HG03196 (cell line): ENCODE data around the gene CLCN4.
A peak's percentile ranks its signal among the peaks of the same experiment; 100 is the strongest.

Experiments used
- ATAC-seq: cut with Tn5 transposase; IDR thresholded peaks from one replicate; pipeline ENCODE4 v1.9.1; 2021; ENCODE audit not compliant: unreplicated experiment

The CLCN4 gene

GRCh38 chrX:10156199-10157031 is at the start of gene CLCN4:
Gene CLCN4 (plus strand): TSS chrX:10156975. CDS start chrX:10185033, 28,058 bp downstream.
- ATAC-seq: no peak

GRCh38 chrX:10107483-10107882 is 49.3 kb upstream of the CLCN4 start:
- no peak for ATAC-seq

- no peak for ATAC-seq
These were observed 48.5 kb upstream of the CLCN4 start for GRCh38 chrX:10108288-10108687.

GRCh38 chrX:10109695-10110094 is 47.1 kb upstream of the CLCN4 start:
- ATAC-seq: no peak

- ATAC-seq: no peak
These were observed 46.3 kb upstream of the CLCN4 start for GRCh38 chrX:10110316-10110935.

GRCh38 chrX:10110984-10111363 is 45.8 kb upstream of the CLCN4 start:
- ATAC-seq: peak; percentile 48

- peak; percentile 50 for ATAC-seq
These were observed 45.2 kb upstream of the CLCN4 start for GRCh38 chrX:10111364-10112148.

- ATAC-seq: no peak
These were observed 44.3 kb upstream of the CLCN4 start for GRCh38 chrX:10112510-10112909.

- no peak for ATAC-seq
These were observed 41.7 kb upstream of the CLCN4 start for GRCh38 chrX:10115082-10115481.

GRCh38 chrX:10117301-10117700 is 39.5 kb upstream of the CLCN4 start:
- no peak for ATAC-seq

- ATAC-seq: no peak
These were observed 38.9 kb upstream of the CLCN4 start for GRCh38 chrX:10117864-10118377.

- no peak for ATAC-seq
These were observed 38.2 kb upstream of the CLCN4 start for GRCh38 chrX:10118530-10118929.

GRCh38 chrX:10119399-10119990 is 37.3 kb upstream of the CLCN4 start:
- ATAC-seq: no peak

GRCh38 chrX:10120331-10120730 is 36.4 kb upstream of the CLCN4 start:
- ATAC-seq: no peak

- ATAC-seq: no peak
These were observed 35.9 kb upstream of the CLCN4 start for GRCh38 chrX:10120828-10121227.

- ATAC-seq: peak; percentile 86
These were observed 35.0 kb upstream of the CLCN4 start for GRCh38 chrX:10121787-10122186.

- no peak for ATAC-seq
These were observed 32.1 kb upstream of the CLCN4 start for GRCh38 chrX:10124506-10125247.

- ATAC-seq: no peak
These were observed 31.5 kb upstream of the CLCN4 start for GRCh38 chrX:10125248-10125615.

- no peak for ATAC-seq
These were observed 30.7 kb upstream of the CLCN4 start for GRCh38 chrX:10126044-10126443.

GRCh38 chrX:10126834-10127233 is 29.9 kb upstream of the CLCN4 start:
- ATAC-seq: no peak
